Calu3 (cell line): ENCODE measurements around the gene RALGPS1. TPM values are rescaled to one million over a fixed set of nuclear protein-coding genes. Genes with fewer than 3 reads are reported as not detected.

Source experiments
- BruUV-seq: library from RNA; stranded (reverse); fragments of 400-500 nt; replicated peaks from 2 replicates; lab custom pipeline; 2021; lab: Mats Ljungman, UMichigan
- CTCF ChIA-PET: fragments of 300-600 bp; sonication (Branson Sonifier 250); formaldehyde crosslinking; loops from one replicate; lab custom pipeline; 2022; ENCODE audit warnings: antibody characterized with exemption; lab: Charles Lee
- DNase-seq: peaks from one replicate; pipeline ENCODE4 v3.0.0; 2022
- H3K27ac Mint-ChIP-seq: one replicate; pipeline ENCODE4 v1.8.0; 2022; ENCODE audit warnings: mixed read lengths; ENCODE audit not compliant: unreplicated experiment
- H3K27me3 Mint-ChIP-seq: one replicate; pipeline ENCODE4 v1.8.0; 2022; ENCODE audit warnings: mixed read lengths; ENCODE audit not compliant: unreplicated experiment
- H3K36me3 Mint-ChIP-seq: one replicate; pipeline ENCODE4 v1.8.0; 2022; ENCODE audit warnings: mild to moderate bottlenecking, moderate library complexity, mixed read lengths; ENCODE audit not compliant: insufficient read depth, unreplicated experiment
- H3K4me1 Mint-ChIP-seq: one replicate; pipeline ENCODE4 v1.8.0; 2022; ENCODE audit warnings: mild to moderate bottlenecking, low read depth, mixed read lengths; ENCODE audit not compliant: unreplicated experiment
- H3K4me3 Mint-ChIP-seq: one replicate; pipeline ENCODE4 v1.8.0; 2022; ENCODE audit warnings: mild to moderate bottlenecking, low read depth, moderate library complexity, mixed read lengths; ENCODE audit not compliant: unreplicated experiment
- H3K9me3 Mint-ChIP-seq: one replicate; pipeline ENCODE4 v1.8.0; 2022; ENCODE audit warnings: low read depth, mixed read lengths; ENCODE audit not compliant: unreplicated experiment
- intact Hi-C: fragments of 100-400 bp; cut with micrococcal nuclease; formaldehyde crosslinking; loops from one replicate; pipeline ENCODE4 v1.10.0; 2022; ENCODE audit not compliant: unreplicated experiment
- total RNA-seq: library from RNA; stranded (reverse); gene quantifications from 2 replicates; pipeline ENCODE4 v1.2.3, GENCODE V29; 2022
- TF ChIP-seq, protein P1 (sequence below): fragments of 200-600 bp; IDR thresholded peaks from one replicate; pipeline ENCODE4 v1.8.0; 2022; ENCODE audit warnings: antibody characterized with exemption; ENCODE audit not compliant: unreplicated experiment

The RALGPS1 gene
- total RNA-seq, 1 experiment from 2014 or later = 8.3 TPM

GRCh38 chr9:127130661-127131538 is 216.3 kb downstream of the RALGPS1 start:
- intact Hi-C loops = no loop called here
- BruUV-seq = no TSS peak
- peaks cover 16% of the 10 kb centered on the region for H3K27me3 Mint-ChIP-seq
- DNase-seq = no peak
- no peaks in the 10 kb centered on the region for H3K9me3 Mint-ChIP-seq
- H3K36me3 Mint-ChIP-seq = no peaks in the 10 kb centered on the region
- CTCF ChIA-PET = interaction anchor here (0.6 kb wide), 1 partner anchor 41 kb away, joined by 3 read pairs; no protein-coding TSS in a partner anchor
- no peak overlapping the region for H3K4me3 Mint-ChIP-seq
- TF ChIP-seq, protein P1, sequence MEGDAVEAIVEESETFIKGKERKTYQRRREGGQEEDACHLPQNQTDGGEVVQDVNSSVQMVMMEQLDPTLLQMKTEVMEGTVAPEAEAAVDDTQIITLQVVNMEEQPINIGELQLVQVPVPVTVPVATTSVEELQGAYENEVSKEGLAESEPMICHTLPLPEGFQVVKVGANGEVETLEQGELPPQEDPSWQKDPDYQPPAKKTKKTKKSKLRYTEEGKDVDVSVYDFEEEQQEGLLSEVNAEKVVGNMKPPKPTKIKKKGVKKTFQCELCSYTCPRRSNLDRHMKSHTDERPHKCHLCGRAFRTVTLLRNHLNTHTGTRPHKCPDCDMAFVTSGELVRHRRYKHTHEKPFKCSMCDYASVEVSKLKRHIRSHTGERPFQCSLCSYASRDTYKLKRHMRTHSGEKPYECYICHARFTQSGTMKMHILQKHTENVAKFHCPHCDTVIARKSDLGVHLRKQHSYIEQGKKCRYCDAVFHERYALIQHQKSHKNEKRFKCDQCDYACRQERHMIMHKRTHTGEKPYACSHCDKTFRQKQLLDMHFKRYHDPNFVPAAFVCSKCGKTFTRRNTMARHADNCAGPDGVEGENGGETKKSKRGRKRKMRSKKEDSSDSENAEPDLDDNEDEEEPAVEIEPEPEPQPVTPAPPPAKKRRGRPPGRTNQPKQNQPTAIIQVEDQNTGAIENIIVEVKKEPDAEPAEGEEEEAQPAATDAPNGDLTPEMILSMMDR = no peak
- no peaks in the 10 kb centered on the region for H3K4me1 Mint-ChIP-seq
- no peak overlapping the region for H3K27ac Mint-ChIP-seq

- TF ChIP-seq, protein P1 = no peak
- Mint-ChIP-seq H3K4me1 (no peaks in the 10 kb centered on the region), H3K4me3 (no peak overlapping the region), H3K27me3 (peaks cover 6% of the 10 kb centered on the region), H3K36me3 (no peaks in the 10 kb centered on the region), H3K27ac (no peak overlapping the region), H3K9me3 (no peaks in the 10 kb centered on the region)
- CTCF ChIA-PET = no interaction called here
- intact Hi-C loops = no loop called here
- no peak for DNase-seq
- no TSS peak for BruUV-seq
These were observed 217.3 kb downstream of the RALGPS1 start for GRCh38 chr9:127131871-127132270.

- Mint-ChIP-seq H3K4me1 (no peaks in the 10 kb centered on the region), H3K27ac (no peak overlapping the region), H3K9me3 (no peaks in the 10 kb centered on the region), H3K36me3 (no peaks in the 10 kb centered on the region), H3K27me3 (peaks cover under 1% of the 10 kb centered on the region), H3K4me3 (no peak overlapping the region)
- CTCF ChIA-PET = no interaction called here
- DNase-seq = no peak
- no TSS peak for BruUV-seq
- intact Hi-C loops = no loop called here
- TF ChIP-seq, protein P1 = no peak
These were observed 217.8 kb downstream of the RALGPS1 start for GRCh38 chr9:127132375-127132774.

DNA sequence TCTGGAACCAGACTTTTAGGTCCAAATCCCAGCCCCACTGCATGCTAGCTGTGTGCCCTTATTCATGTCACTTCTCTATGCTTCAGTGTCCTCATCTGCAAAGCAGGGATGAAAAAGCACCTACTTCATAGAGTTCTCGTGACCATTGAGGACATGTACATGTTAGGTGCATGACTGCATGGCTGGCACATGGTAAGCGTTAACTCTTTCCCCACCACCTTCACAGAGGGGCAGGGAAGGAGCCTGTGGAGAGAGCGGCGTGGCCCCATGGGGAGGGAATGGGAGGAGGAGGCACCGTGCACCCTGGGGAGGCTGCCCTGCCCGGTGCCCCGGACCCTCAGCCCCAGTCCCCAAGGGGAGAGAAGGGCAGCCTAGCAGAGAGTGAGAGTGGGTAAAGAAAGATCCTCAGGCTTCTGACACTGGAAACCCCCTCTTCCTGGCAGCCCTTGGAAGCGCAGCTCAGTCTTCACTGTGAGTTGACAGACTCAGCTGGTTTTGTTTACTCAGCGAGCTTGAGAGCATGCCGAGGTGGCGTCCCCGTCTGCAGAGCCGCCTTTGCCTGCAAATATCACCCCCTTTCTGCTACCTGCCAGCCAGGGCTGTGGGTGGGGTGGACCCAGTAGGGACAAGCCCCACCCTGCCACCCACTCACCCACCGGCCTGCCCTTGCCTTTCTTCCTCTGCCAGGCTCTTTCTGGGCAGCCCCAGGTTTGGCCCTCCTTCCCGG is 218.5 kb downstream of the RALGPS1 start:
- TF ChIP-seq, protein P1 = no peak
- intact Hi-C loops = no loop called here

More for the DNA sequence above, 218.5 kb downstream of the RALGPS1 start:
- Mint-ChIP-seq H3K27ac (no peak overlapping the region), H3K4me3 (no peak overlapping the region), H3K36me3 (no peaks in the 10 kb centered on the region), H3K4me1 (no peaks in the 10 kb centered on the region), H3K9me3 (no peaks in the 10 kb centered on the region), H3K27me3 (no peaks in the 10 kb centered on the region)
- no peak for DNase-seq
- no TSS peak for BruUV-seq
- CTCF ChIA-PET = no interaction called here
